SK-N-SH treated with all-trans-retinoic acid at 6 μM for 48 hours (cell line): Measurements from ENCODE around the gene DRGX.

ENCODE experiments used
- ARNTL ChIP-seq: fragments of 450-650 bp; formaldehyde crosslinking; IDR thresholded peaks from 2 replicates; pipeline ENCODE4 v1.5.0; 2020; ENCODE audit warnings: low read depth, mild to moderate bottlenecking, moderate library complexity, borderline replicate concordance
- BACH2 ChIP-seq: fragments of 250-450 bp; sonication (Bioruptor Pico); IDR thresholded peaks from 2 replicates; pipeline ENCODE4 v1.9.0; 2021; ENCODE audit warnings: mild to moderate bottlenecking, borderline replicate concordance
- CREB5 ChIP-seq: fragments of 250-450 bp; sonication (Bioruptor Pico); IDR thresholded peaks from 2 replicates; pipeline ENCODE4 v1.5.1; 2020; ENCODE audit warnings: low read depth, mild to moderate bottlenecking, moderate library complexity
- ESRRG ChIP-seq: fragments of 250-450 bp; sonication (Bioruptor Pico); IDR thresholded peaks from 2 replicates; pipeline ENCODE4 v1.6.1; 2021; ENCODE audit warnings: mild to moderate bottlenecking
- PATZ1 ChIP-seq: fragments of 250-450 bp; sonication (Bioruptor Pico); IDR thresholded peaks from 2 replicates; pipeline ENCODE4 v1.8.0; 2020; ENCODE audit warnings: mild to moderate bottlenecking, moderate library complexity, borderline replicate concordance
- RARB ChIP-seq: fragments of 250-450 bp; sonication (Bioruptor Pico); IDR thresholded peaks from 2 replicates; pipeline ENCODE4 v1.8.0; 2021; ENCODE audit warnings: mild to moderate bottlenecking, moderate library complexity
- TCF4 ChIP-seq: fragments of 250-450 bp; sonication (Bioruptor Pico); IDR thresholded peaks from 2 replicates; pipeline ENCODE4 v1.8.0; 2021; ENCODE audit warnings: mild to moderate bottlenecking, moderate library complexity, borderline replicate concordance
- ZC3H10 ChIP-seq: fragments of 250-450 bp; sonication (Bioruptor Pico); IDR thresholded peaks from 2 replicates; pipeline ENCODE4 v1.5.1; 2021; ENCODE audit warnings: mild to moderate bottlenecking, moderate library complexity
- ZFP3 ChIP-seq: fragments of 250-450 bp; sonication (Bioruptor Pico); IDR thresholded peaks from 2 replicates; pipeline ENCODE4 v1.5.0; 2020; ENCODE audit warnings: mild to moderate bottlenecking, moderate library complexity
- ZFP30 ChIP-seq: fragments of 450-650 bp; formaldehyde crosslinking; IDR thresholded peaks from 2 replicates; pipeline ENCODE4 v1.5.0; 2022; ENCODE audit warnings: mild to moderate bottlenecking, moderate library complexity
- ZNF565 ChIP-seq: fragments of 450-650 bp; formaldehyde crosslinking; conservative IDR thresholded peaks from 2 replicates; pipeline ENCODE4 v1.5.0; 2020; ENCODE audit warnings: low read depth, mild to moderate bottlenecking, moderate library complexity
- ZNF70 ChIP-seq: fragments of 450-650 bp; formaldehyde crosslinking; IDR thresholded peaks from 2 replicates; pipeline ENCODE4 v1.5.0; 2020; ENCODE audit warnings: mild to moderate bottlenecking, moderate library complexity

GRCh38 chr10:49348593-49348992 is 47.3 kb downstream of the DRGX start:
- no peak for TF ChIP-seq RARB
- no peak for TF ChIP-seq ZFP3
- TF ChIP-seq ZFP30 = no peak
- TF ChIP-seq ZNF565 (CRISPR knock-in tag) = no peak
- TF ChIP-seq TCF4 = no peak
- TF ChIP-seq BACH2 (CRISPR knock-in tag) = no peak
- TF ChIP-seq ZNF70 (CRISPR knock-in tag) = no peak
- no peak for TF ChIP-seq CREB5 (CRISPR knock-in tag)
- TF ChIP-seq ESRRG (CRISPR knock-in tag) = no peak
- TF ChIP-seq ZC3H10 = no peak
- no peak for TF ChIP-seq ARNTL
- TF ChIP-seq PATZ1 = no peak
